SH-SY5Y (cell line): Measurements from ENCODE around the gene CCDC183.

Experiments
- GATA2 ChIP-seq: IDR thresholded peaks from 2 replicates; pipeline ENCODE4 v1.6.1; 2011; ENCODE audit warnings: mild to moderate bottlenecking, low read depth, low read length
- GATA3 ChIP-seq: IDR thresholded peaks from 2 replicates; pipeline ENCODE4 v1.6.1; 2011; ENCODE audit warnings: low read depth, mild to moderate bottlenecking, low read length, moderate library complexity

DNA sequence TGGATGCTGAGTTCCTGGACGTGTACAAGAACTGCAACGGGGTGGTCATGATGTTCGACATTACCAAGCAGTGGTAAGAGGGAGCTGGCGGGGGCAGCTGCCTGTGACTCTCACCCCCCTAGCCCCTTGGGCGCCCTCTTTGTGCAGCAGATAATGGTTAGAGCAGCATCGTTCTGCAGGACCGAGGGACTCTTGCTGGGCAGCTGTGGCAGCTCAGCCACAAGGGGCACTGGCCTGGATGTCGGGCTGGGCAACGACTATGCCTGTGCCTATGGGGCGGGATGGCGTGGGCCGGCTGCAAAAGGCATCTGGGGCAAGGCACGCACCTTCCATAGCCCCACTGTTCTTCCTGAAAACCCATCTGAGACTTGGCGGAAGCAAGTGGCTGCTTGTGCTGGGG, 33.3 kb downstream of the CCDC183 start:
- TF ChIP-seq GATA3: no peak
- TF ChIP-seq GATA2: no peak
